T47D (cell line): Measurements from ENCODE around the gene GPR142.
A peak's percentile ranks its signal among the peaks of the same experiment; 100 is the strongest.
"Not testable (repeated sequence)": the region's sequence is repeated elsewhere in the genome, so short reads cannot be mapped to it uniquely, and the experiment has no call there.

Source experiments
- DNase-seq, 2 experiments: peaks; one replicate each; pipeline versions ENCODE4 v3.0.0 to v3.0.0-alpha.2; 2011 to 2012; ENCODE audit warnings: low read depth in 1 of 2, low spot score in 1 of 2
- JUND ChIP-seq: IDR thresholded peaks from 2 replicates; pipeline ENCODE4 v1.6.1; 2012; ENCODE audit warnings: low read depth
- in situ Hi-C: cut with HindIII; loops from 2 replicates; pipeline ENCODE4 v1.10.0; 2016; ENCODE audit warnings: low sequenced_read_pairs, low pct_unique_long_range_greater_than_20kb

GPR142 gene

GRCh38 chr17:74394275-74394950, 27.1 kb downstream of the GPR142 start:
- in situ Hi-C loops = no loop called here
- DNase-seq = peak in 1 of 2 experiments; percentile 63
- TF ChIP-seq JUND = no peak

GRCh38 chr17:74394977-74395376, 27.7 kb downstream of the GPR142 start:
- DNase-seq = peak; percentile 67 to 97
- peak; percentile 84 for TF ChIP-seq JUND
- in situ Hi-C loops = no loop called here

GRCh38 chr17:74396567-74396966, 29.3 kb downstream of the GPR142 start:
- no peak for DNase-seq
- in situ Hi-C loops = no loop called here
- no peak for TF ChIP-seq JUND

GRCh38 chr17:74402048-74402447, 34.7 kb downstream of the GPR142 start:
- TF ChIP-seq JUND = no peak
- no peak for DNase-seq
- in situ Hi-C loops = no loop called here

GRCh38 chr17:74403512-74404137, 36.3 kb downstream of the GPR142 start:
- in situ Hi-C loops = no loop called here
- no peak for DNase-seq
- TF ChIP-seq JUND = no peak

GRCh38 chr17:74404218-74404617, 36.9 kb downstream of the GPR142 start:
- in situ Hi-C loops = no loop called here
- no peak for TF ChIP-seq JUND
- DNase-seq = no peak

- no peak for TF ChIP-seq JUND
- in situ Hi-C loops = no loop called here
- peak in 1 of 2 experiments; percentile 42 for DNase-seq
Observed at GRCh38 chr17:74404789-74405188, 37.5 kb downstream of the GPR142 start.

GRCh38 chr17:74405311-74405710, 38.0 kb downstream of the GPR142 start:
- in situ Hi-C loops, DNase-seq: not testable (repeated sequence)

- in situ Hi-C loops = no loop called here
- no peak for TF ChIP-seq JUND
- peak in 1 of 2 experiments; percentile 33 for DNase-seq
Observed at GRCh38 chr17:74407384-74407783, 40.1 kb downstream of the GPR142 start.

- in situ Hi-C loops = no loop called here
- DNase-seq = peak in 1 of 2 experiments; percentile 70
- TF ChIP-seq JUND = no peak
Observed at GRCh38 chr17:74408262-74408661, 41.0 kb downstream of the GPR142 start.

- no peak for TF ChIP-seq JUND
- DNase-seq = no peak
- in situ Hi-C loops = no loop called here
Observed at GRCh38 chr17:74408815-74409214, 41.5 kb downstream of the GPR142 start.

- in situ Hi-C loops = no loop called here
- no peak for TF ChIP-seq JUND
- peak in 1 of 2 experiments; percentile 59 for DNase-seq
Observed at GRCh38 chr17:74410001-74410443, 42.7 kb downstream of the GPR142 start.

GRCh38 chr17:74412581-74412980, 45.3 kb downstream of the GPR142 start:
- in situ Hi-C loops = no loop called here
- TF ChIP-seq JUND = no peak
- DNase-seq = no peak

- in situ Hi-C loops = no loop called here
- DNase-seq = no peak
- no peak for TF ChIP-seq JUND
Observed at GRCh38 chr17:74413491-74413890, 46.2 kb downstream of the GPR142 start.
